Mucosa of descending colon (tissue), 3 donors: ENCODE measurements around the gene RPTOR. TPM values are rescaled to one million over a fixed set of nuclear protein-coding genes. Genes with fewer than 3 reads are reported as not detected.

Experiments
- ATAC-seq: fragments of 200-7000 bp; cut with Tn5 transposase; one replicate; pipeline ENCODE4 v1.9.1; 2020; ENCODE audit warnings: mild to moderate bottlenecking, moderate library complexity
- DNase-seq, 3 donors: peaks; one replicate each; pipeline ENCODE4 v3.0.0-alpha.2; 2020
- H3K36me3 ChIP-seq: fragments of 200-600 bp; one replicate; pipeline ENCODE4 v1.8.0; 2021; ENCODE audit warnings: low read depth, mild to moderate bottlenecking
- H3K4me1 ChIP-seq: fragments of 200-600 bp; one replicate; pipeline ENCODE4 v1.8.0; 2021; ENCODE audit warnings: low read depth, mild to moderate bottlenecking
- H3K4me3 ChIP-seq: fragments of 200-600 bp; one replicate; pipeline ENCODE4 v1.8.0; 2021; ENCODE audit warnings: mild to moderate bottlenecking
- H3K9me3 ChIP-seq: fragments of 200-600 bp; one replicate; pipeline ENCODE4 v1.8.0; 2021; ENCODE audit warnings: mild to moderate bottlenecking
- intact Hi-C, 2 donors: fragments of 100-400 bp; cut with DNase I in 1 of 2; cut with micrococcal nuclease in 1 of 2; formaldehyde crosslinking; loops; one replicate each; pipeline versions ENCODE4 v1.11.0 to v1.11.1; 2022; cut with DNase I, micrococcal nuclease
- total RNA-seq, 3 donors: library from RNA; stranded (reverse); fragmentation: NEBNext Ultra II Directional in 2 of 3; extraction: Animal tissue kit (Norgen Biotek cat#: 25700) in 2 of 3; gene quantifications; one replicate each; pipeline versions ENCODE4 v1.2.1 to v1.2.4, GENCODE V29; 2021 to 2023
- TF ChIP-seq, protein P1 (sequence below): fragments of 200-600 bp; IDR thresholded peaks from one replicate; pipeline ENCODE4 v1.8.0; 2022; ENCODE audit warnings: antibody characterized with exemption, mild to moderate bottlenecking
- donor health status: DM: no; HTN: no; CAD: no; lungs with moderate emphysema.
- donor health status: DM: no; HTN: no; CAD: no.
- donor health status: DM: no; HTN: yes; CAD: no.

RPTOR gene
- total RNA-seq, 3 donors from 2014 or later = 30.5 to 44.4 (median 37.2) TPM

- Histone ChIP-seq H3K4me1 (peaks cover 16% of the 10 kb centered on the region), H3K9me3 (no peaks in the 10 kb centered on the region), H3K4me3 (no peak overlapping the region), H3K36me3 (no peaks in the 10 kb centered on the region)
- TF ChIP-seq, protein P1, sequence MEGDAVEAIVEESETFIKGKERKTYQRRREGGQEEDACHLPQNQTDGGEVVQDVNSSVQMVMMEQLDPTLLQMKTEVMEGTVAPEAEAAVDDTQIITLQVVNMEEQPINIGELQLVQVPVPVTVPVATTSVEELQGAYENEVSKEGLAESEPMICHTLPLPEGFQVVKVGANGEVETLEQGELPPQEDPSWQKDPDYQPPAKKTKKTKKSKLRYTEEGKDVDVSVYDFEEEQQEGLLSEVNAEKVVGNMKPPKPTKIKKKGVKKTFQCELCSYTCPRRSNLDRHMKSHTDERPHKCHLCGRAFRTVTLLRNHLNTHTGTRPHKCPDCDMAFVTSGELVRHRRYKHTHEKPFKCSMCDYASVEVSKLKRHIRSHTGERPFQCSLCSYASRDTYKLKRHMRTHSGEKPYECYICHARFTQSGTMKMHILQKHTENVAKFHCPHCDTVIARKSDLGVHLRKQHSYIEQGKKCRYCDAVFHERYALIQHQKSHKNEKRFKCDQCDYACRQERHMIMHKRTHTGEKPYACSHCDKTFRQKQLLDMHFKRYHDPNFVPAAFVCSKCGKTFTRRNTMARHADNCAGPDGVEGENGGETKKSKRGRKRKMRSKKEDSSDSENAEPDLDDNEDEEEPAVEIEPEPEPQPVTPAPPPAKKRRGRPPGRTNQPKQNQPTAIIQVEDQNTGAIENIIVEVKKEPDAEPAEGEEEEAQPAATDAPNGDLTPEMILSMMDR = no peak
- DNase-seq (no peak), ATAC-seq (no peak)
- intact Hi-C loops = no loop called here
Observed at GRCh38 chr17:80846932-80847331, 302.3 kb downstream of the RPTOR start.

- ATAC-seq (peak; percentile 94), DNase-seq (peak; percentile 70 to 84 (median 84))
- intact Hi-C loops = no loop called here
- TF ChIP-seq, protein P1 = no peak
- Histone ChIP-seq H3K9me3 (no peaks in the 10 kb centered on the region), H3K36me3 (no peaks in the 10 kb centered on the region), H3K4me1 (peaks cover 16% of the 10 kb centered on the region), H3K4me3 (no peak overlapping the region)
Observed at GRCh38 chr17:80847496-80848230, 303.0 kb downstream of the RPTOR start.

GRCh38 chr17:80848449-80849102, 303.9 kb downstream of the RPTOR start:
- no peak overlapping the region for H3K4me3 ChIP-seq
- intact Hi-C loops = no loop called here
- DNase-seq = peak in 1 of 3 donors; percentile 26
- peaks cover 16% of the 10 kb centered on the region for H3K4me1 ChIP-seq
- no peaks in the 10 kb centered on the region for H3K36me3 ChIP-seq
- no peaks in the 10 kb centered on the region for H3K9me3 ChIP-seq
- TF ChIP-seq, protein P1 = no peak
- no peak for ATAC-seq

- TF ChIP-seq, protein P1 = no peak
- H3K4me3 ChIP-seq = no peak overlapping the region
Observed at GRCh38 chr17:80849119-80849518, 304.5 kb downstream of the RPTOR start.

GRCh38 chr17:80850109-80850508, 305.5 kb downstream of the RPTOR start:
- no peak overlapping the region for H3K4me3 ChIP-seq
- TF ChIP-seq, protein P1 = no peak
- peaks cover 16% of the 10 kb centered on the region for H3K4me1 ChIP-seq
- intact Hi-C loops = no loop called here
- no peaks in the 10 kb centered on the region for H3K9me3 ChIP-seq
- H3K36me3 ChIP-seq = no peaks in the 10 kb centered on the region
- DNase-seq = peak in 1 of 3 donors; percentile 7
- ATAC-seq = no peak

More at GRCh38 chr17:80849119-80849518, 304.5 kb downstream of the RPTOR start:
- Histone ChIP-seq H3K9me3 (no peaks in the 10 kb centered on the region), H3K36me3 (no peaks in the 10 kb centered on the region), H3K4me1 (peaks cover 16% of the 10 kb centered on the region)
- ATAC-seq = no peak
- intact Hi-C loops = no loop called here
- no peak for DNase-seq
